H9 (cell line): ENCODE data around the gene CELA3B. TPM values are rescaled to one million over a fixed set of nuclear protein-coding genes. Genes with fewer than 3 reads are reported as not detected.
"Not testable (repeated sequence)": the region's sequence is repeated elsewhere in the genome, so short reads cannot be mapped to it uniquely, and the experiment has no call there.

Experiments used
- DNase-seq: peaks from one replicate; pipeline ENCODE4 v3.0.0-alpha.2; 2017
- H2AFZ ChIP-seq: one replicate; pipeline ENCODE4 v1.6.1; 2013; ENCODE audit warnings: mild to moderate bottlenecking, low read length, control low read depth, moderate library complexity
- H2AK5ac ChIP-seq: 2 replicates; pipeline ENCODE4 v1.6.1; 2013; ENCODE audit warnings: low read length, control low read depth, mixed read lengths; ENCODE audit not compliant: insufficient read length
- H2BK120ac ChIP-seq: one replicate; pipeline ENCODE4 v1.6.1; 2013; ENCODE audit warnings: low read depth, mild to moderate bottlenecking, low read length, control low read depth, inconsistent platforms; ENCODE audit not compliant: poor library complexity, severe bottlenecking
- H2BK12ac ChIP-seq: 2 replicates; pipeline ENCODE4 v1.6.1; 2013; ENCODE audit warnings: low read length, control low read depth, mixed read lengths, low read depth; ENCODE audit not compliant: insufficient read length
- H2BK15ac ChIP-seq: 2 replicates; pipeline ENCODE4 v1.6.1; 2013; ENCODE audit warnings: low read depth, low read length, control low read depth
- H2BK20ac ChIP-seq: one replicate; pipeline ENCODE4 v1.6.1; 2013; ENCODE audit warnings: low read depth, mild to moderate bottlenecking, low read length, control low read depth, inconsistent platforms; ENCODE audit not compliant: poor library complexity, severe bottlenecking
- H2BK5ac ChIP-seq: 2 replicates; pipeline ENCODE4 v1.6.1; 2013; ENCODE audit warnings: low read length, control low read depth, mixed read lengths; ENCODE audit not compliant: insufficient read length
- H3K14ac ChIP-seq: 2 replicates; pipeline ENCODE4 v1.6.1; 2013; ENCODE audit warnings: low read length, control low read depth; ENCODE audit not compliant: insufficient read depth
- H3K18ac ChIP-seq: 2 replicates; pipeline ENCODE4 v1.6.1; 2013; ENCODE audit warnings: low read depth, mild to moderate bottlenecking, mixed read lengths, low read length, control low read depth; ENCODE audit not compliant: insufficient read length
- H3K23ac ChIP-seq: 2 replicates; pipeline ENCODE4 v1.6.1; 2013; ENCODE audit warnings: low read length, control low read depth, mixed read lengths, low read depth; ENCODE audit not compliant: insufficient read length
- H3K23me2 ChIP-seq: 2 replicates; pipeline ENCODE4 v1.6.1; 2013; ENCODE audit warnings: low read depth, mild to moderate bottlenecking, mixed read lengths, low read length, control low read depth; ENCODE audit not compliant: insufficient read length, poor library complexity, severe bottlenecking
- H3K27ac ChIP-seq: 2 replicates; pipeline ENCODE4 v1.5.1; 2013; ENCODE audit warnings: low read length, control low read depth, mixed read lengths, low read depth; ENCODE audit not compliant: insufficient read length
- H3K27me3 ChIP-seq: 2 replicates; pipeline ENCODE4 v1.6.1; 2013; ENCODE audit warnings: low read length, control low read depth, inconsistent platforms; ENCODE audit not compliant: insufficient read depth
- H3K4ac ChIP-seq: 2 replicates; pipeline ENCODE4 v1.6.1; 2013; ENCODE audit warnings: low read depth, mild to moderate bottlenecking, control low read depth, inconsistent platforms, low read length, moderate library complexity
- H3K4me1 ChIP-seq: 2 replicates; pipeline ENCODE4 v1.6.1; 2013; ENCODE audit warnings: low read length, control low read depth, inconsistent platforms; ENCODE audit not compliant: insufficient read depth
- H3K4me2 ChIP-seq: 2 replicates; pipeline ENCODE4 v1.6.1; 2013; ENCODE audit warnings: low read length, control low read depth, mixed read lengths; ENCODE audit not compliant: insufficient read length, insufficient read depth
- H3K56ac ChIP-seq: 2 replicates; pipeline ENCODE4 v1.6.1; 2013; ENCODE audit warnings: low read depth, mild to moderate bottlenecking, mixed read lengths, low read length, control low read depth; ENCODE audit not compliant: insufficient read length
- H3K79me1 ChIP-seq: 2 replicates; pipeline ENCODE4 v1.6.1; 2013; ENCODE audit warnings: low read depth, mild to moderate bottlenecking, moderate library complexity, low read length, control low read depth, inconsistent platforms; ENCODE audit not compliant: insufficient read depth, poor library complexity, severe bottlenecking
- H3K79me2 ChIP-seq: 2 replicates; pipeline ENCODE4 v1.6.1; 2013; ENCODE audit warnings: low read length, control low read depth, inconsistent platforms; ENCODE audit not compliant: insufficient read depth
- H3K9ac ChIP-seq: 2 replicates; pipeline ENCODE4 v1.6.1; 2013; ENCODE audit warnings: low read length, control low read depth, mixed read lengths; ENCODE audit not compliant: insufficient read length; ENCODE audit errors: extremely low read depth
- H3K9me3 ChIP-seq: one replicate; pipeline ENCODE4 v1.6.1; 2013; ENCODE audit warnings: low read depth, low read length, inconsistent platforms; ENCODE audit not compliant: control insufficient read depth
- H3T11ph ChIP-seq: one replicate; pipeline ENCODE4 v1.6.1; 2013; ENCODE audit warnings: mild to moderate bottlenecking, low read length, control low read depth, inconsistent platforms
- H4K20me1 ChIP-seq: one replicate; pipeline ENCODE4 v1.6.1; 2013; ENCODE audit not compliant: control insufficient read depth, insufficient read length, insufficient read depth
- H4K5ac ChIP-seq: 2 replicates; pipeline ENCODE4 v1.6.1; 2013; ENCODE audit warnings: low read depth, mild to moderate bottlenecking, mixed read lengths, low read length, control low read depth; ENCODE audit not compliant: insufficient read length
- H4K8ac ChIP-seq: replicated peaks from 2 replicates; pipeline ENCODE4 v1.6.1; 2013; ENCODE audit warnings: low read length, control low read depth, mixed read lengths, low read depth; ENCODE audit not compliant: insufficient read length
- H4K91ac ChIP-seq: 2 replicates; pipeline ENCODE4 v1.6.1; 2013; ENCODE audit warnings: low read depth, mild to moderate bottlenecking, moderate library complexity, mixed read lengths, low read length, control low read depth; ENCODE audit not compliant: insufficient read length
- H3K27ac Mint-ChIP-seq, 3 experiments: 2 replicates in 2 of 3; 3 replicates in 1 of 3; pipeline ENCODE4 v1.8.0; 2020 to 2021; ENCODE audit warnings: mixed read lengths in 3 of 3, mild to moderate bottlenecking in 1 of 3, moderate library complexity in 1 of 3
- H3K27me3 Mint-ChIP-seq: 2 replicates; pipeline ENCODE4 v1.8.0; 2021; ENCODE audit warnings: low read depth, mild to moderate bottlenecking, moderate library complexity, mixed read lengths
- H3K36me3 Mint-ChIP-seq, 3 experiments: 2 replicates in 2 of 3; 3 replicates in 1 of 3; pipeline ENCODE4 v1.8.0; 2020 to 2021; ENCODE audit warnings: low read depth in 3 of 3, mixed read lengths in 3 of 3; ENCODE audit not compliant: insufficient read depth in 1 of 3
- H3K4me1 Mint-ChIP-seq, 2 experiments: 2 replicates each; pipeline ENCODE4 v1.8.0; 2020; ENCODE audit warnings: mixed read lengths in 2 of 2
- H3K4me3 Mint-ChIP-seq, 2 experiments: 2 replicates in 1 of 2; 3 replicates in 1 of 2; pipeline ENCODE4 v1.8.0; 2020 to 2021; ENCODE audit warnings: mild to moderate bottlenecking in 2 of 2, mixed read lengths in 2 of 2, moderate library complexity in 1 of 2
- H3K9me3 Mint-ChIP-seq, 2 experiments: 2 replicates in 1 of 2; 3 replicates in 1 of 2; pipeline ENCODE4 v1.8.0; 2020; ENCODE audit warnings: mild to moderate bottlenecking in 2 of 2, mixed read lengths in 2 of 2, moderate library complexity in 1 of 2
- WGBS: extraction: QIAGEN DNeasy Blood & Tissue Kit; methylation state at CpG from one replicate; pipeline ENCODE4 v1.1.7; 2013; ENCODE audit warnings: missing lambda C conversion rate, low lambda C conversion rate, mixed read lengths; ENCODE audit not compliant: insufficient read length; ENCODE audit errors: extremely low coverage; 5-methylcytosine and 5-hydroxymethylcytosine counted together
- total RNA-seq: library from RNA; stranded (reverse); gene quantifications from 2 replicates; pipeline ENCODE4 v1.2.1, GENCODE V29; 2021

The CELA3B gene
- total RNA-seq, 1 experiment from 2014 or later = not detected

DNA sequence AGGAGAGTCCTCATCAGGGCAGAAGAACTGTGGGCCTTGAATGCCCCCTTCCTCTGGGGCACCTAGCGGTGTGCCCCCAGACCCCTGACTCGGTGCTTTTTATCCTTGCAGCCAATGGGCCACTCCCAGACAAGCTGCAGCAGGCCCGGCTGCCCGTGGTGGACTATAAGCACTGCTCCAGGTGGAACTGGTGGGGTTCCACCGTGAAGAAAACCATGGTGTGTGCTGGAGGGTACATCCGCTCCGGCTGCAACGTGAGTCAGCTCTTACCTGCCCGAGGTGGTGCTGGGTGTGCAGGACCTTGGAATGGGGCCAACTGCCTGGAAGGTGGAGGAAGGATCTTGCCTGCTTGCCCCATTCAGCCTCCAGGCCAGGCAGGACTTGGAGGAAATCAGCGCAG is 30.4 kb downstream of the CELA3B start:
- H3K4ac ChIP-seq, H3K4me1 ChIP-seq, H3K23ac ChIP-seq, H4K91ac ChIP-seq, H3K9me3 ChIP-seq, H2BK120ac ChIP-seq, H3K79me2 ChIP-seq, H3K9ac ChIP-seq, H3K23me2 ChIP-seq, H2BK20ac ChIP-seq, H2BK12ac ChIP-seq, H4K8ac ChIP-seq, H4K5ac ChIP-seq, H2AFZ ChIP-seq, H3K4me1 Mint-ChIP-seq, H2BK5ac ChIP-seq, H3K27me3 ChIP-seq, DNase-seq, H3K27ac ChIP-seq, H3K9me3 Mint-ChIP-seq, H3K14ac ChIP-seq, H4K20me1 ChIP-seq, H2AK5ac ChIP-seq, H3K56ac ChIP-seq, H3K4me3 Mint-ChIP-seq, H2BK15ac ChIP-seq, H3T11ph ChIP-seq, H3K36me3 Mint-ChIP-seq, H3K27me3 Mint-ChIP-seq, H3K18ac ChIP-seq, H3K27ac Mint-ChIP-seq, H3K4me2 ChIP-seq, H3K79me1 ChIP-seq: not testable (repeated sequence)
- WGBS = no CpG with 5 or more reads among the region's 10 CpGs

DNA sequence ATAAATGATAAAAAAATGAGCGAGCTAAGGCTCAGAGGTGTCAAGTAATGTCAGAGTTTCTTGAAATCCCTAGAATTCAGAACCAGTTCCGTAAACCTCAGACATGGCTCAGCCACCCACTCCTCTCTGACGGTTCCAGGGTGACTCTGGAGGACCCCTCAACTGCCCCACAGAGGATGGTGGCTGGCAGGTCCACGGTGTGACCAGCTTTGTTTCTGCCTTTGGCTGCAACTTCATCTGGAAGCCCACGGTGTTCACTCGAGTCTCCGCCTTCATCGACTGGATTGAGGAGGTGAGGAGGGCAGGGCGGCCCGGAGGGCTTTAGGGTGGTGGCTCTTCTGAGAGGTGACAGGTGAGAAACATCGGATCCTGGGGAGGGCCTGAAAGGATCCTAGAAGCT is 32.7 kb downstream of the CELA3B start:
- H3K9me3 Mint-ChIP-seq = not testable (repeated sequence)

More for the DNA sequence above, 32.7 kb downstream of the CELA3B start:
- H4K5ac ChIP-seq, H3K23ac ChIP-seq, H3K9ac ChIP-seq, H2BK5ac ChIP-seq, H2BK20ac ChIP-seq, H3K27me3 ChIP-seq, H3T11ph ChIP-seq, H3K4me1 Mint-ChIP-seq, H3K4me3 Mint-ChIP-seq, H2AK5ac ChIP-seq, H2AFZ ChIP-seq, H3K4me2 ChIP-seq, DNase-seq, H2BK15ac ChIP-seq, H3K36me3 Mint-ChIP-seq, H4K20me1 ChIP-seq, H3K4ac ChIP-seq, H4K91ac ChIP-seq, H3K4me1 ChIP-seq, H3K79me2 ChIP-seq, H3K27ac Mint-ChIP-seq, H3K23me2 ChIP-seq, H2BK120ac ChIP-seq, H3K14ac ChIP-seq, H3K27me3 Mint-ChIP-seq, H3K79me1 ChIP-seq, H3K18ac ChIP-seq, H3K56ac ChIP-seq, H4K8ac ChIP-seq, H3K27ac ChIP-seq, H2BK12ac ChIP-seq, H3K9me3 ChIP-seq: not testable (repeated sequence)
- WGBS = no CpG with 5 or more reads among the region's 11 CpGs
